OCI-LY3 (cell line): Measurements from ENCODE around the gene DHTKD1.
A peak's percentile ranks its signal among the peaks of the same experiment; 100 is the strongest.

ENCODE experiments used
- H2AFZ ChIP-seq: fragments of 200-600, 300-600 bp; shearing (Covaris generic); 2 replicates; pipeline ENCODE4 v1.6.0; 2014; ENCODE audit warnings: antibody characterized with exemption, low read depth, low read length
- H3K27ac ChIP-seq: fragments of 200-600, 300-600 bp; sonication (generic); 2 replicates; pipeline ENCODE4 v1.5.1; 2014; ENCODE audit warnings: mild to moderate bottlenecking, low read length, moderate library complexity, mixed read lengths
- H3K27me3 ChIP-seq: fragments of 200-600, 300-600 bp; sonication (generic); 2 replicates; pipeline ENCODE4 v1.6.1; 2014; ENCODE audit warnings: low read depth, low read length, mixed read lengths
- H3K36me3 ChIP-seq: fragments of 200-600, 300-600 bp; sonication (generic); replicated peaks from 2 replicates; pipeline ENCODE3; 2014; ENCODE audit warnings: low read depth, low read length, mixed read lengths
- H3K4me1 ChIP-seq: fragments of 300-600, 200-600 bp; sonication (generic); 2 replicates; pipeline ENCODE4 v1.6.1; 2014; ENCODE audit warnings: low read length, mixed read lengths
- H3K4me2 ChIP-seq: fragments of 200-600, 300-600 bp; sonication (generic); 2 replicates; pipeline ENCODE4 v1.6.1; 2014; ENCODE audit warnings: low read length, mixed read lengths
- H3K4me3 ChIP-seq: fragments of 300-600, 200-600 bp; sonication (generic); 2 replicates; pipeline ENCODE4 v1.5.1; 2014; ENCODE audit warnings: antibody characterized with exemption, mild to moderate bottlenecking, low read length, moderate library complexity
- H3K79me2 ChIP-seq: fragments of 300-600, 200-600 bp; shearing (Covaris generic); 2 replicates; pipeline ENCODE4 v1.6.1; 2014; ENCODE audit warnings: mild to moderate bottlenecking, low read length, mixed read lengths
- H3K9ac ChIP-seq: fragments of 300-600, 200-600 bp; shearing (Covaris generic); 2 replicates; pipeline ENCODE4 v1.6.0; 2014; ENCODE audit warnings: mild to moderate bottlenecking, low read length, moderate library complexity
- H3K9me3 ChIP-seq: fragments of 200-600, 300-600 bp; shearing (Covaris generic); 2 replicates; pipeline ENCODE4 v1.6.1; 2014; ENCODE audit warnings: low read length, mixed read lengths; ENCODE audit not compliant: insufficient read depth
- H4K20me1 ChIP-seq: fragments of 200-600, 300-600 bp; sonication (generic); 2 replicates; pipeline ENCODE4 v1.6.1; 2016; ENCODE audit warnings: low read length, mixed read lengths; ENCODE audit not compliant: insufficient read depth
- EZH2phosphoT487 ChIP-seq: fragments of 200-600 bp; shearing (Covaris generic); IDR thresholded peaks from 2 replicates; pipeline ENCODE4 v1.6.1; 2018; ENCODE audit warnings: antibody characterized with exemption, mixed run types, low read depth
- TF ChIP-seq, protein P1 (sequence below): fragments of 200-600, 300-600 bp; sonication (generic); IDR thresholded peaks from 2 replicates; pipeline ENCODE4 v1.5.1; 2014; ENCODE audit warnings: antibody characterized with exemption, low read length, low read depth

DHTKD1 gene

GRCh38 chr10:12121673-12122072, 52.9 kb downstream of the DHTKD1 start:
- TF ChIP-seq, protein P1, sequence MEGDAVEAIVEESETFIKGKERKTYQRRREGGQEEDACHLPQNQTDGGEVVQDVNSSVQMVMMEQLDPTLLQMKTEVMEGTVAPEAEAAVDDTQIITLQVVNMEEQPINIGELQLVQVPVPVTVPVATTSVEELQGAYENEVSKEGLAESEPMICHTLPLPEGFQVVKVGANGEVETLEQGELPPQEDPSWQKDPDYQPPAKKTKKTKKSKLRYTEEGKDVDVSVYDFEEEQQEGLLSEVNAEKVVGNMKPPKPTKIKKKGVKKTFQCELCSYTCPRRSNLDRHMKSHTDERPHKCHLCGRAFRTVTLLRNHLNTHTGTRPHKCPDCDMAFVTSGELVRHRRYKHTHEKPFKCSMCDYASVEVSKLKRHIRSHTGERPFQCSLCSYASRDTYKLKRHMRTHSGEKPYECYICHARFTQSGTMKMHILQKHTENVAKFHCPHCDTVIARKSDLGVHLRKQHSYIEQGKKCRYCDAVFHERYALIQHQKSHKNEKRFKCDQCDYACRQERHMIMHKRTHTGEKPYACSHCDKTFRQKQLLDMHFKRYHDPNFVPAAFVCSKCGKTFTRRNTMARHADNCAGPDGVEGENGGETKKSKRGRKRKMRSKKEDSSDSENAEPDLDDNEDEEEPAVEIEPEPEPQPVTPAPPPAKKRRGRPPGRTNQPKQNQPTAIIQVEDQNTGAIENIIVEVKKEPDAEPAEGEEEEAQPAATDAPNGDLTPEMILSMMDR, result no peak
- no peak for TF ChIP-seq EZH2phosphoT487
- 0 out of 2 replicates have a peak, but pooled peaks cover 2% of the 10 kb centered on the region for H3K79me2 ChIP-seq
- H2AFZ ChIP-seq, result no peak overlapping the region
- H3K4me2 ChIP-seq, result peak overlapping the region; percentile 62
- peak overlapping the region; percentile 96 for H3K27ac ChIP-seq
- peaks cover 25% of the 10 kb centered on the region for H3K36me3 ChIP-seq
- H3K4me1 ChIP-seq, result peaks cover 29% of the 10 kb centered on the region
- H3K9me3 ChIP-seq, result no peaks in the 10 kb centered on the region
- H3K4me3 ChIP-seq, result peak overlapping the region; percentile 50
- no peaks in the 10 kb centered on the region for H3K27me3 ChIP-seq
- peak overlapping the region; percentile 50 for H3K9ac ChIP-seq
- H4K20me1 ChIP-seq, result no peaks in the 10 kb centered on the region

GRCh38 chr10:12129222-12130111, 60.7 kb downstream of the DHTKD1 start, which contains the start of gene SEC61A2:
Gene SEC61A2, plus strand, starts transcription at chr10:12129677. Its CDS starts 111 bp downstream, at chr10:12129788.
- no peak for TF ChIP-seq EZH2phosphoT487
- TF ChIP-seq, protein P1, result no peak
- Histone ChIP-seq H3K4me1 (peaks cover 8% of the 10 kb centered on the region), H3K4me2 (peak within 1 kb of the TSS; percentile 83), H3K79me2 (peaks cover 27% of the 10 kb centered on the region), H3K4me3 (peak within 1 kb of the TSS; percentile 83), H4K20me1 (peaks cover 8% of the 10 kb centered on the region; the same call in 1 of the 2 replicates), H3K36me3 (peaks cover 14% of the 10 kb centered on the region), H3K9ac (peak within 1 kb of the TSS; percentile 84), H2AFZ (no peak within 1 kb of the TSS; the same call in 1 of the 2 replicates), H3K9me3 (no peaks in the 10 kb centered on the region), H3K27me3 (no peaks in the 10 kb centered on the region), H3K27ac (peak within 1 kb of the TSS; percentile 77)

GRCh38 chr10:12130237-12130872, 61.6 kb downstream of the DHTKD1 start:
- Histone ChIP-seq H4K20me1 (peaks cover 8% of the 10 kb centered on the region; the same call in 1 of the 2 replicates), H3K4me1 (peaks cover 8% of the 10 kb centered on the region), H3K79me2 (peaks cover 27% of the 10 kb centered on the region), H3K4me3 (peak overlapping the region; percentile 83), H3K9me3 (no peaks in the 10 kb centered on the region), H2AFZ (no peak overlapping the region), H3K9ac (peak overlapping the region; percentile 84), H3K27ac (peak overlapping the region; percentile 23), H3K36me3 (peaks cover 14% of the 10 kb centered on the region), H3K27me3 (no peaks in the 10 kb centered on the region), H3K4me2 (peak overlapping the region; percentile 83)
- TF ChIP-seq, protein P1, result peak; percentile 42
- no peak for TF ChIP-seq EZH2phosphoT487

- Histone ChIP-seq H3K4me3 (no peak overlapping the region), H3K27ac (no peak overlapping the region), H3K4me2 (no peak overlapping the region), H4K20me1 (peaks cover 5% of the 10 kb centered on the region; the same call in 1 of the 2 replicates), H3K4me1 (peaks cover 2% of the 10 kb centered on the region), H2AFZ (no peak overlapping the region), H3K79me2 (peaks cover 16% of the 10 kb centered on the region), H3K9ac (no peak overlapping the region), H3K27me3 (no peaks in the 10 kb centered on the region), H3K36me3 (peaks cover 18% of the 10 kb centered on the region), H3K9me3 (no peaks in the 10 kb centered on the region)
- TF ChIP-seq, protein P1, result no peak
- TF ChIP-seq EZH2phosphoT487, result no peak
Measured at GRCh38 chr10:12135631-12136030, 66.9 kb downstream of the DHTKD1 start.
